NCI-H524 (cell line): ENCODE results near the gene CACNG7.

ENCODE experiments used
- DNase-seq, 2 experiments: peaks; one replicate each; lab custom pipeline; 2025; lab: John Stamatoyannopoulos, UW

CACNG7 gene

GRCh38 chr19:53983457-53984289 is 74.6 kb downstream of the CACNG7 start:
- DNase-seq = no peak

- DNase-seq = no peak
Measured at GRCh38 chr19:53985863-53986262, 76.8 kb downstream of the CACNG7 start.

GRCh38 chr19:53988981-53989380 is 79.9 kb downstream of the CACNG7 start:
- DNase-seq = no peak

GRCh38 chr19:53989600-53990533 is 80.8 kb downstream of the CACNG7 start:
- DNase-seq = no peak

GRCh38 chr19:53991224-53992113 is 82.4 kb downstream of the CACNG7 start, which contains the start of gene CACNG6:
Gene CACNG6 (plus strand): TSS chr19:53991637. CDS start chr19:53992878, 1,241 bp downstream.
- no peak for DNase-seq

- no peak for DNase-seq
Measured at GRCh38 chr19:53992211-53992610, 83.1 kb downstream of the CACNG7 start.

GRCh38 chr19:53992815-53993214 is 83.7 kb downstream of the CACNG7 start:
- DNase-seq = no peak

- no peak for DNase-seq
Measured at GRCh38 chr19:53993448-53993847, 84.4 kb downstream of the CACNG7 start.
